ENCODE results near the gene MEF2A.
"Not testable (repeated sequence)": the region's sequence is repeated elsewhere in the genome, so short reads cannot be mapped to it uniquely, and the experiment has no call there.

The MEF2A gene

DNA sequence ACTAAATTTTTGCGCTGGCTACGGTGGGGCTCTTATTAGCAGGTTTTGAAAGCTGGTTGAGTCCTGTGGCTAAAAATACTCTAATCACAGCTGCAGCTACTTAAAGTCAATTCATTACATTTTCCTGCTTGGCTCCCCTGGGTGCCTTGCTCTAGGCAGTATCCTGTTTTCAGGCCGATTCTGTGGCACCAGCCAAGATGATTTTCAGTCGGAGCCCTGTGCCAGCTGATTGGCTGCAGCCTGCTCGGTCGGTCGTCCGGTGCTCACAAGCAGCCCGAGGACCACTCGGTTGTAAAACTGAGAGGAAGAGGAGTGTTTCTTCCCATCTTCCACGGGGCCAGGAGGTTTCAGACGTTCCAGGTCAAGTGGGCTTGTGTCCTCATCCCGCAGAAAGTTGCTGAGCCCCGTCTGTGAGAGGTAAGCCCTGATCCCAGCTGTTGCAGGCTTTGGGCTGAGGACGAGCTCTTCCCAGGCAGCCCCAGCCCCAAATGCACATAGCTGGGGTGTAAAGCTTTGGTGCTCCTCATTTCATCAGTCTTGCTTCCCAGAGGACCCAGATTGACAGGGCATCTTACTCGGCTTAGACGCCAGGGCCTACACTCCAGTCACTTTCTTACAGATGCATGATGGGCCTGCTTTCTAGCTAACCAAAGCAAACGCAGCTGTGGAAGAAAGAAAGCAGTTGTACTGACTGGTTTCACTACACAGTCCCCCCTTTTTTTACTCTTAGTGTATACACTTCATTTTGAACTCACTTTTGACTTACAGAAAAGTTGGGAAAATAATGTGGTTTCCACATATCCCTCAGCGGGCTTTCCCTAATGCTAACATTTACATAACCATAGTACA is 151.6 kb downstream of the MEF2A start:
- intact Hi-C loops (cut with DNase I) = no loop called here
- DNase-seq = peak in 22 of 42 donors; percentile 21 to 73 (median 42)

DNA sequence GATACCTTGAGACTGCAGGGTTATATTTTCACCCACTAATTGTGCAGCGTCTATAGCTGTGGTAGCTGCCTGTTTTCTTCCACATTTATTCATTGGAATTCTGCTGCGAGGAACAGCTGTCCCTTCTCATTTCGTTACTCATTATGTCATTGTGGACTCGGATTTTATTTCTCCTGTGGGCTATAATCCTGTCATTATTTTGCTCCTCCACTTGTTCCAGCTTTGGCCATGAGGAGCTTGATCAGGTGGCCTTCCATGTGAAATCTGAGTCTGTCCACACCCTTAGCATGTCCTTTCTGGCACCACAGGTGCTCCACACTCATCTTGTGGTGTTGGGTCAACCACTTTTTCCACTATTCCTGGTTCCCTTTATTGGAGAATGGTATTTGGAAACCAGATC is 152.6 kb downstream of the MEF2A start:
- intact Hi-C loops (cut with DNase I) = no loop called here

DNA sequence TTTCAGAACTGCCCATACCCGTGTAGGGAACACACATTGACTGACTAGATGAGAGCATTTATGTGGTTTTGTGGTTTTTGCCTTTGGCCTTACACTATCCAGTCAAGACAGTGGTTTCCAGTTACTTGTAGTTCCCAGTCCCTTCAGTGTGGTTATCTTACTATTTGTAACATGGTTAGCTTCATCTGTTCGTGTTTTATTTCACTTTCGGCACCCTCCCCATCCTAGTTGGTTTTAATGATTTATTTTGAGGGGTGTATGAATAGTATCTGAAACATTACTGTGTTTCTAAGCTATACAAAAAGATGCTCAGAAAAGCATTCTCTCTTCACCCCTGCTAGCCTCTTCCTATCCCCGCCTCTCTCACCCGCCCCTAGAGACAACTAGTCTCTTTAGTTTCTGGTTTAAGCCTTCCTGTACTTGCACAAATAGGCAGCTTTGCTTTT is 153.3 kb downstream of the MEF2A start:
- intact Hi-C loops (cut with DNase I) = no loop called here

More for the DNA sequence above, 152.6 kb downstream of the MEF2A start:
- DNase-seq = no peak

DNA sequence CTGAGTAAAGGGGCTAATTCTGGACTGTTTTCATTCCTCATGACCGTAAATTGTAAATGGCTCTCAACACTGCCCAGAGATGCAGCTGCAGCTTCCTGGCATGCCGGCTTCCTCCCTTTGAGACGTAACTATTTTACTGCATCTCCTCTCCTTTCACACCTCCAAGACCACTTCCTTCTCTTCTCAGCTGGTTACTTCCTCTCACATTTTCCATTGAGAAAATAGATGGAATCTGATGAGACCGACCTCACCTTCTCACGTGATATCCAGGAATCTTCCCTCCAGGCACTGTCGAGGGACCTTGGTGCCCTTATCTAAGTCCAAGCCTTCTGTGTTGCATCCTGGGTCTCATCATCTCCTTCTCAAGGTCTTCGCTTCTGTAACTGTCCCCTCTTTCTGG is 154.7 kb downstream of the MEF2A start:
- intact Hi-C loops (cut with DNase I) = no loop called here

More for the DNA sequence above, 153.3 kb downstream of the MEF2A start:
- no peak for DNase-seq

DNA sequence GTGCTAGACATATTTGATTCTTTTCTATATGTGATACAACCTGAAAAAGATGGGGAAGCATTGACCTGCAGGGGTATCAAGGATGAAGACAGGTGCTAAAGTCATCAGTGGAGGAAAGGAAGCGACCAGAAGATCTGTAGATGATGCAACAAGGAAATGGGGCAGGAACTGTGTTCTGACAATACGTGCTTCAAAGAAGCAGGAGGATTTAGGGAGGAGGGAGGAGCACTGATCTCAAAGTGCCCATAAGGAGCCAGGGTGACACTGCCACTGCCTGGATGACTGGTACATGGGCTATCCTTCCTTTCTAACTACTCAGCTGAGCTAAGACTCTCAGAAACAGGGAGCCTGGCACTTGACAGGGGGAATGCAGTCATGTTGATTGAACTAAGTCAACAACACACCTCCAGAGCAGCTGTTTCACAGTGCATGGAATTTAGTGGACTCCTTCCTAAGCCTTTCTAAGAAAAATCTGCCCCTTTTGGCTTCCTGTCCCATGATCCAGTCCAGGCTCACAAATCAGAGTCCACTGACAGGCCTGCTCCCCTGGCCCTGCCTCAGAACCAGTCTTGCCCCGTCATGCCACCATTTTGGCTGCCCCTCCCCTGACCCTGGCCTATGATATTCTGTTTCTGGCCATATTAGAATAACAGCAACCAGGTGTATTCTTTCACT is 155.5 kb downstream of the MEF2A start:
- intact Hi-C loops (cut with DNase I) = no loop called here
- peak in 1 of 42 donors; percentile 27 for DNase-seq

More for the DNA sequence above, 154.7 kb downstream of the MEF2A start:
- DNase-seq = peak in 1 of 42 donors; percentile 16

DNA sequence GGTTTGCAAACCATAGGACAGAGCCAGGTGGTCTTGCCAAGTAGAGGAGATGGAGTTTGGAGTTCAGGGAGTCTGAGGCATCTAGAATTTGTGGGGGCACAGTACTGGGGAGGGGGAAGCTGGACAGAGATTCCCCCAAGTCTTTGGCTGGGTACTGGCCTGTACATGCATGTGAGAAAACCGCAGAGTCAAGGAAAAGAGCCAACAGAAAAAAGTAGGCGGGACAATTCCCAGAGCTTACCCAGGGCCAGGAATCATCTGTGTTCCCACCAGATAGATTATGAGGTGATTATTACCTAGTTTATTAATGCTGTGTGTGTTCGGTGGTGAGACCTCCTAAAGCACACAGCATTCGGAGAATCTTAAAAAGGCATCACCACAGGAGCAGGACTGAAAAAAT is 156.1 kb downstream of the MEF2A start:
- intact Hi-C loops (cut with DNase I) = no loop called here
- no peak for DNase-seq

DNA sequence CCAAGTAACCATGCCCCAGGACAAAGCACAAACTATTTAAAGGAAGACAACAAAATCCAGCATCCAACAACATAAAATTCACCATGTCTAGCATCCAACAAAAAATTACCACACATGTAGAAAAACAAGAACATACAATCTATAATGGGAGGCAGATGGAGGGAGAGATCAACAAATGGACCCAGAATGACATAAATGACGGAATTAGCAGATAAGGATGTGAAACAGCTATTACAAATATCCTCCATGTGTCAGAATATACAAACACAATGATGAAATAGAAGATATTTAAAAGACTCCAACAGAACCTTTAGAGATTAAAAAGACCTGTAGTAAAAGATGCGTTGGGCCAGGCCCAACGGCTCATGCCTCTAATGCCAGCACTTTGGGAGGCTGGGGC is 156.6 kb downstream of the MEF2A start:
- intact Hi-C loops (cut with DNase I) = no loop called here

DNA sequence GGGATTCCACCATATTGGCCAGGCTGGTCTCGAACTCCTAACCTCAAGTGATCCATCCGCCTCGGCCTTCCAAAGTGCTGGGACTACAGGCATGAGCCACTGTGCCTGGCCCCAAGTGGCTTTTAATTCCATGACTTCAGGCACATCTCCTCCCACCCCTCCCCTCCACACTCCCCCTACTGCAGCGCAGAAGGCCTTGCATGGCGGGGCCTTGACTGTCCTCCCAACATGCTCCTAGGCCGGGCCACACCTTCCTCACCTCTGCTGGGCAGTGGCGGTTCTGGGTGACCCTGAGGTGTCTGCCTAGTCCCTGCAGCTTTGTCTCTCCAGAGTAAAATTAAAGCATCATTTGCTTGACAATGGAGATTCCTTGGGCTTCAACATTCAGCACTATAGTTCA is 160.5 kb downstream of the MEF2A start:
- no peak for DNase-seq
- intact Hi-C loops (cut with DNase I) = no loop called here

More for the DNA sequence above, 156.6 kb downstream of the MEF2A start:
- DNase-seq = no peak

DNA sequence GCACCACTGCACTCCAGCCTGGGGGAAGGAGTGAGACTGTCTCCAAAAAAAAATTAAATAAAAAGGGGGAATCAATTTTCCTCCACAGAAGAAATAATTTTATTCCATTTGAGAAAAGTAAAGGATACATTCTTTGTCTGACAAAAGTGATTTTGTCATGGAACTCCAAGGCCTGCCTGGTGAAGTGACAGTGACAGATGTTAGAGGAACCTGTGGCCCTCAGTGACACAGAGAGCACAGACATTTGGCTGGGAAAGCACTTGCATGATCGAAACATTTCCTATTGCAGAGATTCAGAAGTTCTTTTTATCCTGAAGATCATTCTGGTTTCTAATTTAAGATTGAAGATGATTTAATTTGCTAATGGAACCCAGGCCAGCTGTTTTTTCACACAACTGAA is 161.5 kb downstream of the MEF2A start:
- intact Hi-C loops (cut with DNase I) = no loop called here
- no peak for DNase-seq

DNA sequence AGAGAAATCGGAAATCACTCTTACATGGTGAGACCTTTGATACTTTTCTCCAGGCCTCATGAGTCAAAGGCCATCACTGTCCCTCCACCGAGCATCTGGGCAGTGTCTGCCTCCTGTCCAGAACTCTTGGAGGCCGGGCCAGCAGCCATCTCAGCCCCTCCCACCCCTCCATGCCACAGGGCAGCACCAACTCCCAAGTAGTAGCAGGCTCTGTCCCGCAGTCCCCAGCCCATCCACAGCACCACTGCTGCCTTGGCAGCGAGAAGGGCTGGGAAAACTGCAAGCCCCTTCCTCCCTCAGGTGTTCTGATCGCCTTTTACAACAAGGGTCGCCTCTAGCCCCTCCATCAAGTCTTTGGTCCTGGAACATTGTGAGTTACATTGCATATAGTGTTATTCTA is 161.9 kb downstream of the MEF2A start:
- intact Hi-C loops (cut with DNase I) = no loop called here
- DNase-seq = no peak

DNA sequence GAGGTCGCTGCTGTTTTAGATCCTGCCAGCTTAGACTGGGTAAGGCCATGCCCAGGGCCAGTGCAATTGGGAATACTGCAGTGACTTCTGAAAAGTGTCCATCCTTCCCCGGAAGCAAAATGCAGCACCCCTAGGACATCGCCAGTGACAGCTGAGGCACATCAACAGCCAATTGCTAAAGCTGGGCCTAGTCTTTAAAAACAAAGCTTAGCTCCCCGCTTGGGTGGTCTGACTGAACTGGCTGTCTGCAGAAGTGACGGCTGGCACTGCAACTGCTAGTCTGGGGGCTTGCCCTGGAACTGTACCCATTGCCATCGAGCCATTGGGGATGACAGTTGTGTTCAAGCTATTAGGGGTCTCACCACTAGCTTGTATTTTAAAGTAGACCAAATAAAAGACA is 163.1 kb downstream of the MEF2A start:
- DNase-seq = no peak

DNA sequence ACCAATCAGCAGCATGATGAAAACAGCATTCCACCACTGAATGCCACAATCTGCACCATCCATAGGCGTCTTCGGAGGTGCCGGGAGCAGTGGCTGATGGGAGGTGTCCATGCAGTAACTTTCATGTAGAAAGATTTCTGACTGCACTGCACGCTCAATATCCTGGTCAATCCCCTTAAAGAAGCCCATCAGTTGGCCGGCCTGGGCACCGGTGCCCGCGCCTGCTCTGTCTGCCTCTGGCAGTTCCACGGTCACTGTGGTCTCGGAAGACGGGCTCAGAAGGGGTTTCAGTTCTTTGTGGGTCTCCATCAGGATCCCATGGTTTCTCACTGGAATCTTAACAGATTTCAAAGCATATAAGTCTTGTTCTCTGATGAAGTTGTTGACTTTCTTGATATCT is 163.5 kb downstream of the MEF2A start:
- DNase-seq = no peak
- intact Hi-C loops (cut with DNase I) = no loop called here

More for the DNA sequence above, 163.1 kb downstream of the MEF2A start:
- intact Hi-C loops (cut with DNase I) = no loop called here

DNA sequence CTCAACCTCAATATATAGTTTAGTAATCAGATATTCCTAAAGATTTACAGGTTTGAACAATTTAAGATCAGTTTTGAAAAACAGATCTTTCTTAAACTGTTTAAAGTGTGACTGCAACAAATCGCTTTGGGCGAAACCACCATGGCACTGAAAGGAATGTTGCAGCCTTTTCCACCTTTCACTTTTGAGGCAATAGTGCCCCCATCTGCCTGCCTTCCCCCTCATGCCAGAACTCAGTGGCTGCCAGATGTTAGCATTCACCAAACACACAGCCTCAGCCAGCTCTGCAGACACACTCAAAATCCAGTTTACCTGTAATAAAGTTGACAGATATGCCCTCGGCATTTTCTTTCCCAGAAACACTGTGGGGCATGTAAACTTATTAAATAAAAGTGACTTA is 164.1 kb downstream of the MEF2A start:
- intact Hi-C loops (cut with DNase I) = loop anchor here (10.0 kb wide), 3 partner anchors 165 to 475 kb away; partner anchors contain the start of genes LRRC28 and MEF2A
- DNase-seq = peak in 39 of 42 donors; percentile 37 to 86 (median 62)

DNA sequence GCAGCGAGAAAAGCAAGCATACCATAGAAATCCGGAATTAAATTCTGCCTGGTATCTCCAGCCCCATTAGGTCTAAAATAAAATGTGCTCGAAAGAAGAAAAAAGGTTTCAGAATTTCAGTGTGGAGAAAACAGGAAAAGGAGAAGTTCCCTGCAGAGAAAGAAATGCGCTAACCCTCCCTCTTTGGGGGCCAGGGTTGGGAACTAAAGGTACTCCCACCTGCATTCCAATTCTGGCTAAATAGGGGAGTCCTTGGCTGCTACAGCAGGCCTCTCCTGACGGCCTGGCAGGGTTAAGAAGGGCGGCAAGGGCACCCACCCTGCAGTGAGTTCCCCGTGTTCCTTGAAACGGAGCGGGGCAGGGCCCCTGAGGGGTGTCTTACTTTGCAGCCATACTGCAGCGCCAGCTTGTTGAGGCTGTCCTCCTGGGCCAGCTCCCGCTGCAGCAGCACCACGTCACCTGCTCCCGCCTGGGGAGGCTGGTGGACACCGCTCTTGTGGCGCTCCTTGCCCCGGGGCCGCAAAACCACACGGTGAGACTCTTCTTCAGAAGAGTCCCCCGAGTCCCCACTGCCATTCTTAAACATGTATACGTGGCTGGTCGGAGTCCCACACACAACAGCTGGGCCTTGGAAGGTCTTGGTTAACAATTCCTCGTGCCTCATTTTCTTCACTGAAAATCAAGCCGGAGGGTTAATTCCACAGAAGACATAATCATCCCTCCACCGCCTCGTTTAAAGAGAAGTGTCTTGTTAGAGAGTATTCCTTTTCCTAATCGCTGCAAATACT is 165.7 kb downstream of the MEF2A start:
- DNase-seq = no peak
- intact Hi-C loops (cut with DNase I) = loop anchor here (10.0 kb wide), 3 partner anchors 167 to 477 kb away; partner anchors contain the start of genes LRRC28 and MEF2A

DNA sequence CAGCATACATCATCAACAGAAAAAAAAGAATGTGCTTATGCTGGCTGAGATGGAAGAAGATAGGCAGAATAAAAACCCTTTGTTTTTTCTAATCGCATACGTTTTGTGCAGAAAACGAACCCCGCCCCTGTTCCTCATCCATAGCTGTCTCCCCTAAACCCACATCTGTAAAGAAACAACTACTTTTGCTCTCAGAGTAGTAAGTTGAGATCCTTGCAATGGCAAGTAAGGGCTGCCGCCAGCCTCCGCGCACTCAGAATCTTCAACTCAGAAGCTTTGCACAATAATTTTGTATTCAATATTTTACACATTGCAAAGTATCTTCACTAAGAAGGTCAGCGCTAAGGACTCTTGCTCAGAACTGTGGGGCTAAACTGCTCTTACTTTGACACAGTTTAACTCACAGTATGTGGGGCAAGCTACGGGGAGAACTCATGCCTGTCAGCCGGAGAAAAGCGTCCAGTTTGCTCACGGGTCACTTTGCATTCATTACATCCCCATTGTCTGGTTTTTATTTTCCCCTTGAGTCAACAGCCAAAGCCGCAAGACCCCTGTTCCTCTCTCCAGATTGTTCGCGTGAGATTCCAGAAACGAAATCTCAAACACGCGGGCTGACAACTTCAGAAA is 166.5 kb downstream of the MEF2A start:
- peak in 6 of 42 donors; percentile 23 to 48 (median 27) for DNase-seq
- intact Hi-C loops (cut with DNase I) = loop anchor here (10.0 kb wide), 3 partner anchors 167 to 477 kb away; partner anchors contain the start of genes LRRC28 and MEF2A

DNA sequence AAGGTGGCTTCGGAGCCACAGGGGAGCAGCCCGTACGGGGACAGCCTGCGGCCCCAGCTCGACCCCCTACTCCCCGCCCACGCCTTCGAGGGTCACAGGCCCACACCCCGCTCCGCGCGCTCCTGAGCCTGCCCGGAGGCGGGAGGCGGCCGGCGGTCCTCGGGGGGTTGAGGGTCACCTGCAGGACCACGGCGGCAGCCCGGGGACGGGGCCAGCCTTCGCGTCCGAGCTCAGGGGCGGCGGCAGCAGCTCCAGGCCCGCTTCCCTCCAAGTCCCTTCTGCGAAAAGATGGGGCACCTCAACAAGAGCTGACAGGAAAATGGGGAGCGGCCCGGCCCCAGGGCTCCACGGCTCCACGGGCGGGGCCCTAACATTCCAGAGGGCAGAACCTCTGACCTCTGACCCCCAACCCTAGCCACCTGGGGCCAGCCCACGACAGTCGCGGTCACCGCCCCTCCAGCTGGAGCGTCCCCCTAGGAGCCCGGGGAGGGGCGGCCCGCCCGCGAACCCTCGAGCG is 167.0 kb downstream of the MEF2A start:
- intact Hi-C loops (cut with DNase I) = loop anchor here (10.0 kb wide), 3 partner anchors 168 to 478 kb away; partner anchors contain the start of genes LRRC28 and MEF2A
- DNase-seq = peak in 15 of 42 donors; percentile 16 to 55 (median 30)

DNA sequence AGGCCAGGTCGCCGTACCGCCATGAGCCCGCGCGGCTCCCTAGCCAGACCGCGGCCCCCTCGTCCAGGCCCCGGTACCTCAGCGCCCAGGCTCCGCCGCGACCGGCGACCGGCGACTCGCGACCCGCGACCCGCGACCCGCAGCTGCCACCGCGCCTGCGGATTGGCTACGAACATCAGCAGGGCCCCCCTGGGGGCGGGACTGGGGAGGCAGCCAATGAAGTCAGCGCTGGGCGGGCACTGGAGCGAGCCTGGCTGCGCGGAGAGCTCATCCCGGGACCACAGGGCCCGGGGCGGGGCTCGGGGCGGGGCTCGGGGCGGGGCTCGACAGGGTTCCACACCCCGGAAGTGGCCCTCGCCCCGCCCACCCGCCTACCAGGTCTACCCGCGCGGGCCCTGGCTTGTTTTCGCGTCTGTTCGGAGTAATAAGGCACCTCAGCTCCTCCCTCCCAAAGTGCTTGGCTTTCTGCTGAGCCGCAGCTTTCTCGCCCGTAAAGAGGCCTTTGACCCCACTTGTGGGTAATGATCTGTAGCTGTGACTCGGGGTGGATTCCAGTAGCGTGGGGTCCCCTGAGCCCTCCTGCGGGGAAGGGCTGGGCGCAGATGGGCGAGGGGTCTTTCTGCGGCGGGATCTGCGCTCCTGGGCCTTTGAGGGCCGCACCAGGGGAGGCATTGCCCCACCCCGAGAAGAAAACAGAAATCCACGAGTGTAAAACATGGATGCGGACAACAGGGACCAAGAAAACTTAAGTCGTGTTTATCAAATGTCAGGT is 167.7 kb downstream of the MEF2A start, which contains the start of gene LYSMD4:
Gene LYSMD4, minus strand, starts transcription at position 170 of the 772 bp plus-strand sequence. CDS start 1,438 bp downstream, outside the sequence.
- DNase-seq = peak; percentile 96 to 100 (median 99)
- intact Hi-C loops (cut with DNase I) = loop anchor here (10.0 kb wide), 3 partner anchors 169 to 479 kb away; partner anchors contain the start of genes LRRC28 and MEF2A

DNA sequence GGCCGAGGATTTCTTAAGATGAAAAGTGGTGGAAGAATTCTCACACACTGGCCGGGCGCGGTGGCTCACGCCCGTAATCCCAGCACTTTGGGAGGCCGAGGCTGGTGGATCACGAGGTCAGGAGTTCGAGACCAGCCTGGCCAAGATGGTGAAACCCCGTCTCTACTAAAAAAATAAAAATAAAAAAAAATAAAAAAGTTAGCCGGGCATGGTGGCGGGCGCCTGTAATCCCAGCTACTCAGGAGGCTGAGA is 168.2 kb downstream of the MEF2A start:
- intact Hi-C loops (cut with DNase I) = loop anchor here (10.0 kb wide), 3 partner anchors 169 to 479 kb away; partner anchors contain the start of genes LRRC28 and MEF2A
- DNase-seq = not testable (repeated sequence)

All from head of caudate nucleus (tissue), 42 donors.